NCI-H2196 (cell line): ENCODE measurements around the gene C15orf39.
"Not testable (repeated sequence)": the region's sequence is repeated elsewhere in the genome, so short reads cannot be mapped to it uniquely, and the experiment has no call there.

ENCODE experiments used
- DNase-seq: peaks from one replicate; lab custom pipeline; 2025; ENCODE audit not compliant: unreplicated experiment; lab: John Stamatoyannopoulos, UW

The C15orf39 gene

GRCh38 chr15:75258620-75259343 is 57.1 kb downstream of the C15orf39 start:
- DNase-seq, result not testable (repeated sequence)

- not testable (repeated sequence) for DNase-seq
These were observed 58.2 kb downstream of the C15orf39 start for GRCh38 chr15:75259873-75260272.
